Thoracic aorta (tissue), 2 donors: Measurements from ENCODE around the gene NOL7. TPM values are rescaled to one million over a fixed set of nuclear protein-coding genes. Genes with fewer than 3 reads are reported as not detected.

Experiments
- ATAC-seq: fragments of 150-250 bp; one replicate; pipeline ENCODE4 v1.8.0; 2017; ENCODE audit warnings: low read depth; ENCODE audit not compliant: insufficient number of reproducible peaks, low FRiP score
- DNase-seq: peaks from one replicate; pipeline ENCODE4 v3.0.0-alpha.2; 2020; ENCODE audit warnings: low spot score
- H3K27ac ChIP-seq, 2 donors: fragments of 200-600 bp; sonication (generic); 1 replicate in 1 of 2; 2 replicates in 1 of 2; pipeline ENCODE4 v1.5.1; 2016; ENCODE audit warnings: mild to moderate bottlenecking in 2 of 2, moderate library complexity in 2 of 2
- H3K27me3 ChIP-seq: fragments of 200-600 bp; sonication (generic); replicated peaks from 2 replicates; pipeline ENCODE4 v1.6.0; 2016; ENCODE audit warnings: mild to moderate bottlenecking; ENCODE audit not compliant: insufficient read depth
- H3K36me3 ChIP-seq: fragments of 200-600 bp; sonication (generic); one replicate; pipeline ENCODE4 v1.5.1; 2016
- H3K4me1 ChIP-seq, 2 donors: fragments of 200-600 bp; sonication (generic); 1 replicate in 1 of 2; 2 replicates in 1 of 2; pipeline versions ENCODE4 v1.5.1 to v1.6.0; 2016; ENCODE audit warnings: low read depth in 2 of 2, mild to moderate bottlenecking in 1 of 2; ENCODE audit not compliant: control insufficient read depth in 1 of 2
- H3K4me3 ChIP-seq: fragments of 200-600 bp; sonication (generic); 2 replicates; pipeline ENCODE4 v1.5.1; 2016; ENCODE audit warnings: mild to moderate bottlenecking
- H3K9me3 ChIP-seq: fragments of 200-600 bp; sonication (generic); 2 replicates; pipeline ENCODE4 v1.5.1; 2016
- total RNA-seq, 2 donors: library from RNA; depleted of rRNA; stranded (reverse); fragments of >200 nt; gene quantifications; one replicate each; pipeline versions ENCODE4 v1.1.0 to v1.2.3, GENCODE V29; 2016
- TF ChIP-seq, protein P1 (sequence below): fragments of 200-600 bp; sonication (generic); IDR thresholded peaks from one replicate; pipeline ENCODE4 v1.5.1; 2019; ENCODE audit warnings: antibody characterized with exemption

The NOL7 gene
- total RNA-seq, 2 donors from 2014 or later, result 75.3 to 96.0 TPM

DNA sequence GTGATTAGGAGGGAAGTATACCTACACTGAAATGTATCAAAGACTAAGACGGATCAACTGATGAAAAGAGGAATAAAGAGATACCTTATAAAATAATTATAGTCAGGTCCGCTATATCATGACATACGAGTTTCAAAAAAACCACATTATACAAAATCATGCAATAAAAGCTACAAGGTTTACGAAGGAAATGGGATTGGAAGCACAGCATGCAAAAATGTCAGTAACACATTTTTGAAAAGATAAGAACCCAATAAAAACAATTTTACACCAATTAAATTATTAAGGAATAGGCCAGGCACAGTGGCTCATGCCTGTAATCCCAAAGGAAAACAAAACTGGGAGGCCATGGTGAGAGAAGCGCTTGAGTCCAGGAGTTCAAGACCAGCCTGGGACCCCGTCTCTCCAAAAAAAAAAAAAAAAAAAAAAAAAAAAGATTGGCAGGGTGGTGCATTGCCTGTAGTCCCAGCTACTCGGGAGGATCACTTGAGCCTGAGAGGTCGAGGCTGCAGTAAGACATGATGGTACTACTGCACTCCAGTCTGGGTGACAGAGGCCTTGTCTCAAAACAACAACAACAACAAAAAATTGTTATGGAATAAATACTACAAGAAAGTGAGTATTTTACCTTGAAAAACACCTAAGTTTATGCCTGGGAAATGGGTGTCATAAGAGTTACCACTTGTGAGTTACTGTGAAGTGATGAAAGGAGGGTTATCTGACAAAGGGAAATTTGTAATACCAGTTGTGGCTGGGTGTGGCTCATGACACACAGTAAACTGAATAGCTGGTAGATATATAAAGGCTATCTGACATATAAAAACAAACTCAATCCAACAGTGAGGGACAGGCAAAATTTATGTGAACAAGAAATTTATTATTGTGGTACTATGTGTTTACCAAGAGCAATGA is 51.3 kb downstream of the NOL7 start:
- DNase-seq (no peak), ATAC-seq (no peak)
- TF ChIP-seq, protein P1, sequence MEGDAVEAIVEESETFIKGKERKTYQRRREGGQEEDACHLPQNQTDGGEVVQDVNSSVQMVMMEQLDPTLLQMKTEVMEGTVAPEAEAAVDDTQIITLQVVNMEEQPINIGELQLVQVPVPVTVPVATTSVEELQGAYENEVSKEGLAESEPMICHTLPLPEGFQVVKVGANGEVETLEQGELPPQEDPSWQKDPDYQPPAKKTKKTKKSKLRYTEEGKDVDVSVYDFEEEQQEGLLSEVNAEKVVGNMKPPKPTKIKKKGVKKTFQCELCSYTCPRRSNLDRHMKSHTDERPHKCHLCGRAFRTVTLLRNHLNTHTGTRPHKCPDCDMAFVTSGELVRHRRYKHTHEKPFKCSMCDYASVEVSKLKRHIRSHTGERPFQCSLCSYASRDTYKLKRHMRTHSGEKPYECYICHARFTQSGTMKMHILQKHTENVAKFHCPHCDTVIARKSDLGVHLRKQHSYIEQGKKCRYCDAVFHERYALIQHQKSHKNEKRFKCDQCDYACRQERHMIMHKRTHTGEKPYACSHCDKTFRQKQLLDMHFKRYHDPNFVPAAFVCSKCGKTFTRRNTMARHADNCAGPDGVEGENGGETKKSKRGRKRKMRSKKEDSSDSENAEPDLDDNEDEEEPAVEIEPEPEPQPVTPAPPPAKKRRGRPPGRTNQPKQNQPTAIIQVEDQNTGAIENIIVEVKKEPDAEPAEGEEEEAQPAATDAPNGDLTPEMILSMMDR, result no peak
- no peaks in the 10 kb centered on the region for H3K9me3 ChIP-seq
- H3K4me3 ChIP-seq, result no peak overlapping the region
- H3K27me3 ChIP-seq, result no peaks in the 10 kb centered on the region
- peaks cover 31 to 32% of the 10 kb centered on the region in 2 donors for H3K4me1 ChIP-seq
- no peaks in the 10 kb centered on the region for H3K36me3 ChIP-seq
- H3K27ac ChIP-seq, result no peak overlapping the region

DNA sequence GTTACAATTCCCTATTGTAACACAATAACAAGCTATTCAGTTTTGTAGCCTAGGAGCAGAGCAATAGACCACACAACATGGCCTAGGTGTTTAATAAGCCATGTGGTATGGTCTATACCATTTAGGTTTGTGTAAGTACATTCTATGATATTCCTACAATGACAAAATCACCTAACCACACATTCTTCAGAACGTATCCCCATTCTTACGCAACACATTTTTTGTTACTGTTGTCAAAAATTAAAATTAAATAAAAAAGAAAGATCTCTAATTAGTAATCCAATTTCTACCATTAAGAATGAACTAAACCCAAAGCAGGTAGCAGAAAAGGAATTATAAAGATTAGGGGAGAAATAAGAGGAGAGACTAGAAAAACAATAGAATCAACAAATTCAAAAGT is 52.5 kb downstream of the NOL7 start:
- Histone ChIP-seq H3K9me3 (no peaks in the 10 kb centered on the region), H3K4me1 (peaks cover 23 to 35% of the 10 kb centered on the region in 2 donors), H3K4me3 (no peak overlapping the region), H3K27ac (no peak overlapping the region), H3K27me3 (no peaks in the 10 kb centered on the region), H3K36me3 (no peaks in the 10 kb centered on the region)
- TF ChIP-seq, protein P1, result no peak
- ATAC-seq (no peak), DNase-seq (no peak)

DNA sequence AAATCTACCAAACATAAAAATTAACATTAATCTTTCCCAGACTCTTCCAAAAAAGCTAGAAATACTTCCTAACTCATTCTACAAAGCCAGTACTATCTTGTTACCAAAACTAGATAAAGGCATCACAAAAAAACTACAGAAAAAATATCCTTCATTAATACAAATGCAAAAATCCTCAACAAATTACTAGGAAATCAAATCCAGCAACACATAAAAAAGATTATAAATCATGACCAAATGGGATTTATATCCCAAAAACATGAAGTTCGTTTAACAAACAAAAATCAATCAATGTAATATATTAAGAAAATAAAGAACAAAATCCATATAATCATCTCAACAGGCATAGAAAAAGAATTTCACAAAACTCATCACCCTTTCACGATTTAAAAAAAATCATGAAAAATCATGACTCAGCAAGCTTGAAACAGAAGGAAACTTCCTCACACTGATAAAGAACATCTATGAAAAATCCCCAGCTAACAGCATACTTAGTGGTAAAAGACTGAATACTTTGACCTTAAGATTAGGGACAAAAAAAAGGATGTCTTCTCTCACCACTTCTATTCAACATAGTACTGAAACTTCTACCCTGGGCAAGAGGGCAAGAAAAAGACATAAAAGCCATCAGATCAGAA is 53.3 kb downstream of the NOL7 start:
- H3K36me3 ChIP-seq, result no peaks in the 10 kb centered on the region
- no peaks in the 10 kb centered on the region for H3K9me3 ChIP-seq
- peaks cover 25 to 35% of the 10 kb centered on the region in 2 donors for H3K4me1 ChIP-seq
- no peak overlapping the region for H3K4me3 ChIP-seq
- H3K27ac ChIP-seq, result no peak overlapping the region
- H3K27me3 ChIP-seq, result no peaks in the 10 kb centered on the region
- DNase-seq, result no peak
- TF ChIP-seq, protein P1, result no peak
- ATAC-seq, result no peak

DNA sequence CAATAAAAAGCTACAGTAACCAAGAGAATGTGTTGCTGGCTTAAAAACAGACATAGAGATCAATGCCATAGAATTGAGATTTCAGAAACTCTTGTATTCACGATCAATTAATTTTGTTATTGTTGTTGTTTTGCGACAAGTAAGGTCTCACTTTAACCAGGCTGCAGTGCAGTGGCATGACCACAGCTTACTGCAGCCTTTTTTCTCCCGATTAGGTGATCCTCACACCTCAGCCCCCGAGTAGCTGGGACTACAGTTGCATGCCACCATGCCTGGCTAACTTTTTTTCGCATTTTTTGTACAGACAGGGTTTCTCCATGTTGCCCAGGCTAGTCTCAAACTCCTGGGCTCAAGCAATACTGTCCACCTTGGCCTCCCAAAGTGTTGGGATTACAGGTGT is 54.3 kb downstream of the NOL7 start:
- ATAC-seq, result no peak
- Histone ChIP-seq H3K27me3 (no peaks in the 10 kb centered on the region), H3K4me3 (no peak overlapping the region), H3K9me3 (no peaks in the 10 kb centered on the region), H3K27ac (no peak overlapping the region), H3K4me1 (peaks cover 23 to 30% of the 10 kb centered on the region in 2 donors), H3K36me3 (no peaks in the 10 kb centered on the region)
- TF ChIP-seq, protein P1, result no peak
- no peak for DNase-seq

Other genes starting within 250 kb of the NOL7 start
- 10 to 100 TPM; 23.8 to 25.3 TPM for gene GFOD1, start 127.7 kb upstream of the NOL7 start, total RNA-seq
- gene SIRT5, start 40.7 kb upstream of the NOL7 start, total RNA-seq, result 10 to 100 TPM in 1 of 2 donors, 1 to 10 TPM in 1; 5.7 to 10.0 TPM
- 10 to 100 TPM; 51.6 to 53.8 TPM for gene RANBP9, start 96.5 kb downstream of the NOL7 start, total RNA-seq
- gene MCUR1, start 199.2 kb downstream of the NOL7 start, total RNA-seq, result 10 to 100 TPM in 1 of 2 donors, 1 to 10 TPM in 1; 9.5 to 12.2 TPM